MCF 10A (cell line): ENCODE data around the gene NMT2. TPM values are rescaled to one million over a fixed set of nuclear protein-coding genes. Genes with fewer than 3 reads are reported as not detected.

Experiments
- BruUV-seq: library from RNA; stranded (reverse); fragments of 400-500 nt; replicated peaks from 2 replicates; lab custom pipeline; 2021; lab: Mats Ljungman, UMichigan
- CTCF ChIA-PET: fragments of 300-600 bp; sonication (Branson Sonifier 250); formaldehyde crosslinking; extraction: SDS; loops from one replicate; lab custom pipeline; 2021; ENCODE audit warnings: antibody characterized with exemption, inconsistent platforms; lab: Yijun Ruan, JAX
- POLR2A ChIA-PET: fragments of 300-600, 350-650 bp; sonication (Branson Sonifier 250); formaldehyde crosslinking; extraction: SDS; loops from one replicate; lab custom pipeline; 2020; ENCODE audit warnings: antibody characterized with exemption, inconsistent platforms; lab: Yijun Ruan, JAX
- DNase-seq: peaks from one replicate; pipeline ENCODE4 v3.0.0-alpha.2; 2018; ENCODE audit not compliant: unreplicated experiment
- H3K27ac Mint-ChIP-seq: one replicate; pipeline ENCODE4 v1.8.0; 2022; ENCODE audit warnings: mild to moderate bottlenecking, low read depth, mixed read lengths; ENCODE audit not compliant: unreplicated experiment
- H3K27me3 Mint-ChIP-seq: one replicate; pipeline ENCODE4 v1.8.0; 2022; ENCODE audit warnings: mixed read lengths; ENCODE audit not compliant: insufficient read depth, unreplicated experiment
- H3K36me3 Mint-ChIP-seq: one replicate; pipeline ENCODE4 v1.8.0; 2022; ENCODE audit warnings: mild to moderate bottlenecking, moderate library complexity, mixed read lengths; ENCODE audit not compliant: insufficient read depth, unreplicated experiment
- H3K4me1 Mint-ChIP-seq: one replicate; pipeline ENCODE4 v1.8.0; 2022; ENCODE audit warnings: mixed read lengths; ENCODE audit not compliant: insufficient read depth, unreplicated experiment
- H3K4me3 Mint-ChIP-seq: one replicate; pipeline ENCODE4 v1.8.0; 2022; ENCODE audit warnings: mild to moderate bottlenecking, moderate library complexity, mixed read lengths; ENCODE audit not compliant: unreplicated experiment
- H3K9me3 Mint-ChIP-seq: one replicate; pipeline ENCODE4 v1.8.0; 2022; ENCODE audit warnings: mixed read lengths; ENCODE audit not compliant: unreplicated experiment
- CTCF ChIP-seq: fragments of 200-600 bp; IDR thresholded peaks from one replicate; pipeline ENCODE4 v1.8.0; 2022; ENCODE audit warnings: antibody characterized with exemption, mild to moderate bottlenecking; ENCODE audit not compliant: unreplicated experiment
- intact Hi-C: fragments of 100-400 bp; cut with micrococcal nuclease; formaldehyde crosslinking; loops from 2 replicates; pipeline ENCODE4 v1.14.1; 2022
- total RNA-seq: library from RNA; stranded (reverse); gene quantifications from 2 replicates; pipeline ENCODE4 v1.2.3, GENCODE V29; 2022

NMT2 gene
- total RNA-seq, 1 experiment from 2014 or later, result 9.6 TPM

- CTCF ChIA-PET, result no interaction called here
- no TSS peak for BruUV-seq
- H3K36me3 Mint-ChIP-seq, result peaks cover 7% of the 10 kb centered on the region
These were observed 20.1 kb upstream of the NMT2 start for GRCh38 chr10:15188603-15189002.

GRCh38 chr10:15183689-15184481 lies 15.4 kb upstream of the NMT2 start:
- intact Hi-C loops, result no loop called here
- peaks cover 13% of the 10 kb centered on the region for H3K9me3 Mint-ChIP-seq
- ChIA-PET POLR2A (no interaction called here), CTCF (no interaction called here)
- no peaks in the 10 kb centered on the region for H3K27me3 Mint-ChIP-seq
- peaks cover 7% of the 10 kb centered on the region for H3K36me3 Mint-ChIP-seq
- no peak for DNase-seq
- H3K27ac Mint-ChIP-seq, result no peak overlapping the region
- peaks cover 14% of the 10 kb centered on the region for H3K4me1 Mint-ChIP-seq
- BruUV-seq, result no TSS peak
- H3K4me3 Mint-ChIP-seq, result no peak overlapping the region
- no peak for TF ChIP-seq CTCF

More at GRCh38 chr10:15188603-15189002, 20.1 kb upstream of the NMT2 start:
- H3K27ac Mint-ChIP-seq, result no peak overlapping the region
- no peak for TF ChIP-seq CTCF
- POLR2A ChIA-PET, result no interaction called here
- H3K4me3 Mint-ChIP-seq, result no peak overlapping the region
- no peaks in the 10 kb centered on the region for H3K4me1 Mint-ChIP-seq
- peaks cover 13% of the 10 kb centered on the region for H3K9me3 Mint-ChIP-seq
- no peaks in the 10 kb centered on the region for H3K27me3 Mint-ChIP-seq
- DNase-seq, result no peak
- intact Hi-C loops, result no loop called here

- POLR2A ChIA-PET, result interaction anchor here (0.7 to 1.4 kb wide), 2 partner anchors 15 to 19 kb away, joined by 3 read pairs; no protein-coding TSS in a partner anchor
- CTCF ChIA-PET, result interaction anchor here (1.0 kb wide), 1 partner anchor 27 kb away, joined by 3 read pairs; no protein-coding TSS in a partner anchor
- Mint-ChIP-seq H3K27me3 (no peaks in the 10 kb centered on the region), H3K4me1 (peaks cover 14% of the 10 kb centered on the region), H3K4me3 (no peak overlapping the region), H3K27ac (no peak overlapping the region), H3K9me3 (peaks cover 13% of the 10 kb centered on the region), H3K36me3 (peaks cover 7% of the 10 kb centered on the region)
- intact Hi-C loops, result no loop called here
- no peak for TF ChIP-seq CTCF
- no TSS peak for BruUV-seq
- peak; percentile 49 for DNase-seq
These were observed 14.2 kb upstream of the NMT2 start for GRCh38 chr10:15182540-15183207.

- Mint-ChIP-seq H3K9me3 (peaks cover 13% of the 10 kb centered on the region), H3K27me3 (no peaks in the 10 kb centered on the region), H3K27ac (no peak overlapping the region), H3K4me1 (peaks cover 14% of the 10 kb centered on the region), H3K4me3 (no peak overlapping the region), H3K36me3 (peaks cover 7% of the 10 kb centered on the region)
- CTCF ChIA-PET, result interaction anchor here (0.7 to 1.0 kb wide), 2 partner anchors 10 to 28 kb away, joined by 3 read pairs; no protein-coding TSS in a partner anchor
- POLR2A ChIA-PET, result interaction anchor here (1.4 to 1.7 kb wide), 2 partner anchors 9 to 20 kb away, joined by 3 to 7 read pairs; no protein-coding TSS in a partner anchor
- no peak for TF ChIP-seq CTCF
- BruUV-seq, result no TSS peak
- peak; percentile 31 for DNase-seq
- intact Hi-C loops, result no loop called here
These were observed 13.2 kb upstream of the NMT2 start for GRCh38 chr10:15181576-15182156.
